DOHH2 (cell line): ENCODE results near the gene STX12.
"Not testable (repeated sequence)": the region's sequence is repeated elsewhere in the genome, so short reads cannot be mapped to it uniquely, and the experiment has no call there.

ENCODE experiments used
- H3F3A ChIP-seq: fragments of 200-600 bp; sonication (generic), shearing (Covaris generic); 2 replicates; pipeline ENCODE4 v1.6.0; 2016; ENCODE audit warnings: antibody characterized with exemption, mild to moderate bottlenecking; ENCODE audit not compliant: control insufficient read depth, insufficient read depth
- H3K27ac ChIP-seq: fragments of 200-600 bp; sonication (generic); 2 replicates; pipeline ENCODE4 v1.5.1; 2014; ENCODE audit warnings: low read depth, mild to moderate bottlenecking, low read length, moderate library complexity
- H3K27me3 ChIP-seq: fragments of 200-600 bp; sonication (generic); 2 replicates; pipeline ENCODE4 v1.6.1; 2014; ENCODE audit warnings: mild to moderate bottlenecking, low read length, mixed read lengths; ENCODE audit not compliant: control insufficient read depth
- H3K36me3 ChIP-seq: fragments of 200-600 bp; sonication (generic); 2 replicates; pipeline ENCODE4 v1.6.1; 2014; ENCODE audit warnings: mild to moderate bottlenecking, low read length, moderate library complexity, mixed read lengths; ENCODE audit not compliant: control insufficient read depth
- H3K4me1 ChIP-seq: fragments of 200-600 bp; sonication (generic); 2 replicates; pipeline ENCODE4 v1.6.1; 2014; ENCODE audit warnings: mild to moderate bottlenecking, low read length, mixed read lengths; ENCODE audit not compliant: control insufficient read depth
- H3K4me2 ChIP-seq: fragments of 200-600 bp; sonication (generic); 2 replicates; pipeline ENCODE4 v1.6.0; 2014; ENCODE audit warnings: mild to moderate bottlenecking, low read length, moderate library complexity
- H3K4me3 ChIP-seq: fragments of 200-600 bp; sonication (generic); 2 replicates; pipeline ENCODE4 v1.5.1; 2014; ENCODE audit warnings: mild to moderate bottlenecking, low read length, mixed read lengths
- H3K79me2 ChIP-seq: fragments of 200-600 bp; sonication (generic); 2 replicates; pipeline ENCODE4 v1.6.1; 2014; ENCODE audit warnings: mild to moderate bottlenecking, low read length, mixed read lengths; ENCODE audit not compliant: control insufficient read depth
- H3K9me2 ChIP-seq: fragments of 200-600 bp; sonication (generic); replicated peaks from 2 replicates; pipeline ENCODE4 v1.6.1; 2014; ENCODE audit warnings: mild to moderate bottlenecking, low read length, mixed read lengths; ENCODE audit not compliant: control insufficient read depth
- H3K9me3 ChIP-seq: fragments of 200-600 bp; sonication (generic); 2 replicates; pipeline ENCODE4 v1.6.1; 2014; ENCODE audit warnings: antibody characterized with exemption, low read length, mixed read lengths; ENCODE audit not compliant: control insufficient read depth, insufficient read depth
- H4K20me1 ChIP-seq: fragments of 200-600 bp; sonication (generic); 2 replicates; pipeline ENCODE4 v1.6.0; 2014; ENCODE audit warnings: low read depth, mild to moderate bottlenecking, antibody characterized with exemption, low read length, moderate library complexity; ENCODE audit not compliant: control insufficient read depth, insufficient read depth
- EZH2phosphoT487 ChIP-seq: fragments of 200-600 bp; sonication (generic); IDR thresholded peaks from 2 replicates; pipeline ENCODE4 v1.6.1; 2017; ENCODE audit warnings: borderline replicate concordance, mild to moderate bottlenecking, antibody characterized with exemption, low read length, moderate library complexity, mixed read lengths
- TF ChIP-seq, protein P1 (sequence below): fragments of 200-600 bp; sonication (generic); IDR thresholded peaks from one replicate; pipeline ENCODE4 v1.5.1; 2014; ENCODE audit warnings: antibody characterized with exemption, mild to moderate bottlenecking, low read depth, low read length; ENCODE audit not compliant: poor library complexity, severe bottlenecking

Gene STX12

DNA sequence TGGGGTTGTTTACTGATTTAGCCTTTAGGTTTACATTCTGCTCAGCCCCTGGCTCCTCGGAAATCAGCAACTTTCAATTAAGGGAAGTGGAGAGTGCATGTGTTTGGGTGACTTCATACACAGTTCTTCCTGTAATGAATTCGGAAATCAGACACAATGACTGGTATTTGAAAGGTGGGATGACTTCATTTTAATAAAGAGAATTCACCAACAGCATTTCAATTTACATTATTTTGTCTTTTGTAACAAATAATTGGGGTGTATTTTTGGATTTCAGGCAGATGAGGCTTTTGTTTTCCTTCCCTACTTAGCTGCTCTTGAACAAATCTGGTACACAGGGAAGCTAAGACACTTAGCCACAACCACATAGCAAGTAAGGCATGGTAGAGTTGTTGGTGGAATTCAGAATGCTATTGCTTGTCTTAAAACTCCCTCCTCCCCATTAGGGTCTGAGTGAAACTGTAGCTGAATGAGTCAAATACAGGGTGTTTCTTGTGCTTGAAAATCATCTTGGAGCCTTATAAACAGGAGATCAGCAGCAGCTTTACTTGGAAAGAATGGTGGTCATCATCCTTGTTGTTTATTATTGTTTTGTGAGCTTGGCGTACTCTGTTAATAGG lies 917 bp downstream of the STX12 start:
- H3K4me1 ChIP-seq, result peaks cover 16% of the 10 kb centered on the region
- H3K79me2 ChIP-seq, result peaks cover 57% of the 10 kb centered on the region
- no peak for TF ChIP-seq EZH2phosphoT487
- TF ChIP-seq, protein P1, sequence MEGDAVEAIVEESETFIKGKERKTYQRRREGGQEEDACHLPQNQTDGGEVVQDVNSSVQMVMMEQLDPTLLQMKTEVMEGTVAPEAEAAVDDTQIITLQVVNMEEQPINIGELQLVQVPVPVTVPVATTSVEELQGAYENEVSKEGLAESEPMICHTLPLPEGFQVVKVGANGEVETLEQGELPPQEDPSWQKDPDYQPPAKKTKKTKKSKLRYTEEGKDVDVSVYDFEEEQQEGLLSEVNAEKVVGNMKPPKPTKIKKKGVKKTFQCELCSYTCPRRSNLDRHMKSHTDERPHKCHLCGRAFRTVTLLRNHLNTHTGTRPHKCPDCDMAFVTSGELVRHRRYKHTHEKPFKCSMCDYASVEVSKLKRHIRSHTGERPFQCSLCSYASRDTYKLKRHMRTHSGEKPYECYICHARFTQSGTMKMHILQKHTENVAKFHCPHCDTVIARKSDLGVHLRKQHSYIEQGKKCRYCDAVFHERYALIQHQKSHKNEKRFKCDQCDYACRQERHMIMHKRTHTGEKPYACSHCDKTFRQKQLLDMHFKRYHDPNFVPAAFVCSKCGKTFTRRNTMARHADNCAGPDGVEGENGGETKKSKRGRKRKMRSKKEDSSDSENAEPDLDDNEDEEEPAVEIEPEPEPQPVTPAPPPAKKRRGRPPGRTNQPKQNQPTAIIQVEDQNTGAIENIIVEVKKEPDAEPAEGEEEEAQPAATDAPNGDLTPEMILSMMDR, result no peak
- H3K27ac ChIP-seq, result peak overlapping the region; percentile 36
- peaks cover 11% of the 10 kb centered on the region; the same call in 1 of the 2 replicates for H3F3A ChIP-seq
- peaks cover 9% of the 10 kb centered on the region for H3K36me3 ChIP-seq
- H4K20me1 ChIP-seq, result no peaks in the 10 kb centered on the region
- H3K9me2 ChIP-seq, result no peaks in the 10 kb centered on the region
- H3K4me2 ChIP-seq, result peak overlapping the region; percentile 77
- H3K4me3 ChIP-seq, result peak overlapping the region; percentile 79
- no peaks in the 10 kb centered on the region for H3K27me3 ChIP-seq
- no peaks in the 10 kb centered on the region for H3K9me3 ChIP-seq

DNA sequence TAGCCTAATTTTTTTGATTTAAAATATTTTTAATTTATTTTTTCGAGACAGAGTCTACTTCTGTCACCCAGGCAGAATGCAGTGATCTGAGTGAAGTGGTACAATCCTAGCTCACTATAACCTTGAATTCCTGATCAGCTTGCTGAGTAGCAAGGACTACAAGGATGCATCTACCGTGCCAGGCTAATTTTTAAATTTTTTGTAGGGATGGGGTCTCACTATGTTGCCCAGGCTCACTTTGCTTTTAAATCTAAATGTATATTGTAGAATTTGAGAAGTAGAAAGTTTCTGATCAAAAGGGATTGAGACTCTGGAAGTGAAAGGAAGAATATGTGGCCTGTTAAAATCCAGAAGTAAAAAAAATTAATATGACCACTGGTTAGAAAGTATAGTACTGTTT lies 1.6 kb downstream of the STX12 start:
- Histone ChIP-seq H3K27me3 (no peaks in the 10 kb centered on the region), H3K4me1 (peaks cover 16% of the 10 kb centered on the region), H4K20me1 (no peaks in the 10 kb centered on the region), H3K9me2 (no peaks in the 10 kb centered on the region), H3K4me3 (no peak overlapping the region), H3K79me2 (peaks cover 64% of the 10 kb centered on the region), H3K36me3 (peaks cover 9% of the 10 kb centered on the region), H3F3A (peaks cover 11% of the 10 kb centered on the region; the same call in 1 of the 2 replicates), H3K4me2 (no peak overlapping the region; the same call in 1 of the 2 replicates), H3K9me3 (no peaks in the 10 kb centered on the region), H3K27ac (no peak overlapping the region)
- no peak for TF ChIP-seq EZH2phosphoT487
- TF ChIP-seq, protein P1, result no peak

DNA sequence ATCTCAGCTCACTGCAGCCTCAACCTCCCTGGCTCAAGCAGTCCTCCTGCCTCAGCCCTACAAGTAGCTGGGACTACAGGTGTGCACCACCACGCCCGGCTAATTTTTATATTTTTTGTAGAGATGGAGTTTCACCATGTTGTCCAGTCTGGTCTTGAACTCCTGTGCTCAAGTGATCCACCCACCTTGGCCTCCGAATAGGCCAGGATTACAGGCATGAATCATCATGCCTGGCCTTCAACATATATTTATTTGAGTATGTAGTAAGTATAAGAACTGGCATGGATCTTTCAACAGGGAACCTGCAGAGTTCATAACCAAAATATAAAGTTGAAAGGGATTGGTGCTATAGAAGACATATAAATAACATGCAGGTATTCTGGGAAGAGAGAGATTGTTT lies 2.3 kb downstream of the STX12 start:
- H4K20me1 ChIP-seq, H3K9me3 ChIP-seq, H3K4me3 ChIP-seq, H3K9me2 ChIP-seq, H3K27ac ChIP-seq, H3K36me3 ChIP-seq, H3K4me2 ChIP-seq, H3K27me3 ChIP-seq: not testable (repeated sequence)
- Histone ChIP-seq H3K79me2 (peaks cover 71% of the 10 kb centered on the region), H3K4me1 (peaks cover 16% of the 10 kb centered on the region), H3F3A (peaks cover 11% of the 10 kb centered on the region; the same call in 1 of the 2 replicates)

DNA sequence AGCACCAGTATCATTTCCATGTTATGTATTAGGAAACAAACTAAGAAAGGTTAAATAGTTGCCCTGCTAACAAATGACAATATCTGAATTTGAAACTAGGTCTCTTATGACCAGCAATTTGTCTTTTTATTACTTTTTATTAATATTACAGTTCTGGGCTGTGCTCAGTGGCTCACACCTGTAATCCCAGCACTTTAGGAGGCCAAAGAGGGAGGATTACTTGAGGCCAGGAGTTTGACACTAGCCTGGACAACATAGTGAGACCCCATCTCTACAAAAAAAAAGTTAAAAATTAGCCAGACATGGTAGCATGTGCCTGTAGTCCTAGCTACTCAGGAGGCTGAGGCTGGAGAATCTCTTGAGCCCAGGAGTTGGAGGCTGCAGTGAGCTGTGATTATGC lies 3.3 kb downstream of the STX12 start:
- not testable (repeated sequence) for H3K4me3 ChIP-seq, H3K4me2 ChIP-seq, H3F3A ChIP-seq, H3K9me3 ChIP-seq, H3K27ac ChIP-seq, H3K9me2 ChIP-seq, H3K36me3 ChIP-seq, H4K20me1 ChIP-seq, H3K27me3 ChIP-seq
- peaks cover 16% of the 10 kb centered on the region for H3K4me1 ChIP-seq
- peaks cover 78% of the 10 kb centered on the region for H3K79me2 ChIP-seq
